HK-2 (cell line): Measurements from ENCODE around the gene SKP1.
"Not testable (repeated sequence)": the region's sequence is repeated elsewhere in the genome, so short reads cannot be mapped to it uniquely, and the experiment has no call there.

Experiments
- DNase-seq: peaks from one replicate; pipeline ENCODE4 v3.0.0-alpha.2; 2018; ENCODE audit not compliant: unreplicated experiment

The SKP1 gene

DNA sequence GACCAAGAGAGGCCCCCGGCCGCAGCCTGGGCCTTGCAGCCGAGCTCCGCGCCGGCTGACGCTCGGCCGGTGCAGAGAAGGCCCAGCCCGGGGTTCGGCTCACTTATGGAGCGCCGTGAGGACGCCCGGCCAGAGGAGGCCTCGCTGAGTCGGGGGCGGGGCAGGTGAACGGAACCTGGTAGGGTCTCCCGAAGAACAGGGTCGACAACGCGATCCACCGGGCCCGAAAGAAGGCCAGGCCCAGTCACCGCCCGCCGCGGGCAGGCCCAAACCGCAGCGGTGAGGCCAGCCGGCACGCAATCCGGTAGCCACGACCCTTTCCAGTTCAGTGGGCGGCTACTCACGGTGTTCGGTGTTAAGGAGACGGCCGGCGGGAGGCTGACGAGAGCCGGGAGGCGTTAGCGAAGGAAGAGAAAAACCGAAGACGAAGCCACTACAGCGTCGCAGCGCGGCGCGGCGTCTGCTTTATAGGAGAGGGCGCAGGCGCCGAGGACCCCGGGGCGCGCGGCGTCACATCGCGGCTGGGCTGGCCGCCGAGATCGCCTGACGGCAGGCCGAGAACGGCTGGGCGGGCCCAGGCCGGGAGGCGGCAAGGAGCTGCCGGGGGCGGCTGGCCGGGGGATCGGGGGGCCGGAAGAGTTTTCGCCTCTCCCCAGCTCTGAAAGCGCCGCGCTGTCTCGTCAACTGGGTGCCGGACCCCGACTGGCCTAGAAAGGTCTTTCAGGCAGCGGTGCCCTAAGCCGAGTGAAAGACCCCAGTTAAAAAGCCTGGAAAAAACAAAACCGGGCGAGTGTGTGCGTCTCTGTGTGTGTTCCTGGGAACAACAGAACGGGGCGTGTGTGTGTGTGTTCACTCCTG, at the start of gene SKP1:
Gene SKP1, minus strand, starts transcription at position 440 of the 858 bp plus-strand sequence. CDS start 2,928 bp downstream, outside the sequence.
- peak; percentile 79 for DNase-seq

DNA sequence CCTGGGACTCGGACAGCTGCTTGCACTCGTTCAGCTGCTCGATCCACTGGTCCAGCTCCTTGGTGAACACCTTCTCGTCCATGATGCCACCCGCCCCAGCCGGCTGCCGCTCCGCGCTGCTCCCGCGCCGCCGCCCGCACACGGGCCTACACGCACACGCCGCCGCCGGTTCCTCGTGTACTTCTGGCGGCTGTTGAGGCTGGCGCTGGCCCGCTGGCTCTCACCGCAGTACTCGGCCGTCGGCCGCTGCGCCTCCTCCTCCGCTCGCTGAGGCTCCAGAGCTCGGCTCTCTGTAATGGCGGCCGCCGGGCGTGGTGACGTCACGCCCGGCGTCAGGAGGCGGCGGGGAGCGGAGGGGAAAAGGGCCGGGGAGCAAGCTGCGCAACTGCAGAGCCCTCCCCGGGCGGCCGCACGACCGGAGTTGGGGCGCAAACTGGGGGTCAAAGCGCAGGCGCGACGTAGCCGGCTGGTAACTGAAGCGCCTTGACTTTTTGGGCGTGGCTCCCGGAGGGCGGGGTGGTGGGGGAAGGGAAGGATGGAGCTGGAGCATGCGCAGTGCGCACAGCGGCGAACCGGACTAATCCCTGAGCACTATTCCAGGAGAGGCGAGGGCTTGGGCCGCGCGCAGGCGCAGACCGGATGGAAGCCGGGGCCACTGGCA, 49.2 kb upstream of the SKP1 start, which contains the start of gene PPP2CA:
Gene PPP2CA, minus strand, starts transcription at position 294 of the 661 bp plus-strand sequence. Its CDS starts 212 bp downstream, at position 82.
- peak; percentile 99 for DNase-seq

DNA sequence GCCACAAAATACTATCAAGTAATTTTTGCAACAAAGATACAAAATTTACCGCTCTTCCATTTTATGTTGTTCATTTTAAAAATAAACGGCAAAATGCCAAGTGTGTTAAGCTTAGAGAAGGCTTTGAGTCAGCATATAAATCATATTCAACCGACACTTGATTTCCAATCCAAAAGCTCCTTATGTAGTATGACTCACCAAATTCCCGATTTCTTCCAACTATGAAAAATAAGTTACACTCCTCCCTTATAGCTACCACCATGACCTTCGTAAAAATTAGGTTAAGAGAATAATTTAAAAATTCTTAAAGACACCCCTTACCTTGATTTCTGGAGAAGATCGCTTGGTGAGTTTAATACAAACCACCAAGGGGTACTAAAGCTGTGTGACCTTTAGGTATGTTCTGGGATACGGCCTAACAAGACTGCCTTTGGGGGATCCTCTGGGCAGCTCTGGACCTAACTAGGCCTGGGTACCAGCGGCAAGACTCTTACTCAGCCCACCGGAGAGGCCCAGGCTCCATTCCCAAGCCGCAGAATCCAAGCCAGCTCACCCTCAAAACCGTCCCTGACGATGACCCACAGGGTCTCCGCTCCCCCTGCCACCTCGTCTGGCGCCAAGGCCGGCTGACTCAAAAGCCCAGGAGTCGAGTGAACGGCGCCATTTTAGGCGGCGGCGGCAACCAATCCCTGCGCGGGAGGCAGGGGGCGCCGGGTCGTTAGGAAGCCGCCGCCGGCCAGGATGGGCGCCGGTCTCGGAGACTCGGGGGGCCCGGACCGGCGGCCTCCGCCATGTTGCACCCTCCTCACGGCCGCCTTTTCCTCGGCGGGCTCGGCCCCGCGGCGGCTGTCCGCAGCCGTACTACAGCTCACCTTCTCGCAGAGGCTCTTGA, 48.4 kb upstream of the SKP1 start:
- peak; percentile 53 for DNase-seq

DNA sequence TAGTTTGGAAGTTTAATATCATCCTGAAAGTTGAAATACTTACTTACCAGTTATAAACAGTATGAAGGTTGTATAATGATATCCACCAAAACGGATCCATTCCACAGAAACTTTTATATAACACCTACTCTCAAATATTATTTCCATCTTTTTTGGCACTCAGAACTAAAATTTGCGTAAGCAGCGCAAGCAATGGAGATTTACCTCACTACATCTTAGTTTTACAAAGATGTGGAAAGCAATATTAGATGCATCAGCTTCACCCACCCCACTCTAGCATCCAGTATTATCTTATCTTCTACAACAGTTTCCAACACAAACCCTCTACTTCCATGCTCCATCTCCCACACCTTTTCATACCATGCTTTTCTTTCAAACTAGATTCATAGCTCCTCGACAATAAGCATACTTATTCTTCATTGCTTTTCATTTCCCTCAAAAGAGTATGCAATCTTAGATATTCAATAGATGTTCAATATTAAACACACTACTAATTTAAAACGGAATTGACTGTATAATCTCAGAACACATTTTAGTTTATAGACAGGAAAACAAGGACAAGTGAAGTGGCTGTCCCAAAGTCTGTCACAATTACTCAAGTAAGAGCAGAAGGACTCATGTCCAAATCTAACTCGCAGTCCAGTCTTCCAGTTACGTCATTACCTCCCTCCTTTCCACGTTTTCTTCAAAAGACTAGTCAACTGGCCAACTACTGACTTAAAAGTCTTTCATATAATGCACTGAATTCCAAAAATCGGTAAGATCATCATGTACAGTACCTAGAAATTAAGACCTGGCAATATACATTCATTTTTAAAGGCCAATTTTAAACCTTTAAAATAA, 46.9 kb upstream of the SKP1 start:
- no peak for DNase-seq

DNA sequence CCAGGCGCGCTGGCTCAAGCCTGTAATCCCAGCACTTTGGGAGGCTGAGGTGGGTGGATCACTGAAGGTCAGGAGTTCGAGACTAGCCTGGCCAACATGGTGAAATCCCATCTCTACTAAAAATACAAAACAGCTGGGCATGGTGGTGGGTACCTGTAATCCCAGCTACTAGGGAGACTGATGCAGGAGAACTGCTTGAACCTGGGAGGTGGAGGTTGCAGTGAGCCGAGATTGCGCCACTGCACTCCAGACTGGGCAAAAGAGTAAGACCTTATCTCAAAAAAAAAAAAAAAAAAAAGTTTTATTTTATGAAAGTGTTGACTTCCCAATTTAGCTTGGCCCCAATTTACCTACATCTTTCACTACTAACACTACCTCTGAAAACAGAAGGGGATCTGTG, 44.9 kb upstream of the SKP1 start:
- not testable (repeated sequence) for DNase-seq

DNA sequence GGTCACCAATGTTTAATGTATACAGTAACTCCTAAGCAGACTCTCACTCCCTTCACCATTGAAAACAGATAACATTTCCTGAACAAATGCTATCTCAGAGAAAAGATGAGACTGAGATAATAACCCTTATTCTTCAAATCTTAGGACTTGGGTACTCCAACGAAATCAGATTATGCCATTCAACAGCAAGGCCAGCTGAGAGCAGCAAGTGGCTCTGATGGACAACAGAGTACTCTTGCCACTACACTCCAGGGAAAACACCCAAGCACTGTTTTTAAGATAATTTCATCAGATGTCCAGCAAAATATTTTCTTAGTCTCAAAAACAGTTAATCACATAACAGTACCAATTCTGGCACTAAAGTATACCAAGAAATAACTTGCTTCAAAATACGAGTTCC, 39.0 kb upstream of the SKP1 start:
- no peak for DNase-seq

DNA sequence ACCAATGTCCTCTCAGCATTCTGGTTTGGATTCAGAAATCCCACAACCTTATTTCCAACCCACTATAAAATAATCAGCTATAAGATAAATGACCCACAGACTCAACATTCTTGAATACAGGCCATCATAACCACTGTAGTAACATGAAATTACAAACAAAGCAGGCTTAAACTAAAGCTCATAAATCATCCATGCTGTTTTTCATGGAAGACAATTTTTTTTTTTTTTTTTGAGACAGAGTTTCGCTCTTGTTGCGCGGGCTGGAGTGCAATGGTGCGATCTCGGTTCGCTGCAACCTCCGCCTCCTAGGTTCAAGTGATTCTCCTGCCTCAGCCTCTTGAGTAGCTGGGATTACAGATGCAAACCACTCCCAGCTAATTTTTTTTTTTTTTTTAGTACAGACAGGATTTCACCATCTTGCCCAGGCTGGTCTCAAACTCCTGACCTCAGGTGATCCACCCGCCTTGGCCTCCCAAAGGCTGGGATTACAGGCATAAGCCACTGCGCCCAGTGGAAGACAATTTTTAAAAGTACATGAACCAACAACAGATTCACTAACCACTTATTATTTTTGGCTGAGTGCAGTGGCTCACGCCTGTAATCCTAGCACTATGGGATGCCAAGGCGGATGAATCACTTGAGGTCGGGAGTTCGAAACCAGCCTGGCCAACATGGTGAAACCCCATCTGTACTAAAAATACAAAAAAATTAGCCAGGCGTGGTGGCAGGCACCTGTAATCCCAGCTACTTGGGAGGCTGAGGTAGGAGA, 34.7 kb upstream of the SKP1 start:
- not testable (repeated sequence) for DNase-seq

DNA sequence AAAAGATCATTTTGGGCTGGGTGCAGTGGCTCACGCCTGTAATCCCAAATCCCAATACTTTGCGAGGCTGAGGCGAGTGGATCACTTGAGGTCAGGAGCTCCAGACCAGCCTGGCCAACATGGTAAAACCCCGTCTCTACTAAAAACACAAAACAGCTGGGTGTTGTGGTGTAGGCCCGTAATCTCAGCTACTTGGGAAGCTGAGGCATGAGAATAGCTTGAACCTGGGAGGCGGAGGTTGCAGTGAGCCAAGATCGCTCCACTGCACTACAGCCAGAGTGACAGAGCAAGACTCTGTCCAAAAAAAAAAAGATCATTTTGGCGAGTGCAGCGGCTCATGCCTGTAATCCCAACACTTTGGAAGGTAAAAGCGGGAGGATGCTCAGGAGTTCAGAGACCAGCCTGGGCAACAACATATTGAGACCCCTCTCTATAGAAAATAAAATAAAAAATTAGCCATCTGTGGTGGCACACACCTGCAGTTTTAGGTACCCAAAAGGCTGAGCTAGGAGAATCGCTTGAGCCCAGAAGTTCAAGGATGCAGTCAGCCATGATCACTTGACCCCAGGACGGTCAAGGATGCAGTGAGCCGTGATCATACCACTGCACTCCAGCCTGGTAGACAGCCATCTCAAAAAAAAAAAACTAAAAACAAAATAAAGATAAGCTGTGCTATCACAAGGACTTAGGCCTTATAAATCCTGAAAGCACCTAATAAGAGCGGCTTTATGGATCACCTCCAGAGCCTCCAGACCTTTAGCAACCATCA, 32.9 kb upstream of the SKP1 start:
- DNase-seq, result no peak

DNA sequence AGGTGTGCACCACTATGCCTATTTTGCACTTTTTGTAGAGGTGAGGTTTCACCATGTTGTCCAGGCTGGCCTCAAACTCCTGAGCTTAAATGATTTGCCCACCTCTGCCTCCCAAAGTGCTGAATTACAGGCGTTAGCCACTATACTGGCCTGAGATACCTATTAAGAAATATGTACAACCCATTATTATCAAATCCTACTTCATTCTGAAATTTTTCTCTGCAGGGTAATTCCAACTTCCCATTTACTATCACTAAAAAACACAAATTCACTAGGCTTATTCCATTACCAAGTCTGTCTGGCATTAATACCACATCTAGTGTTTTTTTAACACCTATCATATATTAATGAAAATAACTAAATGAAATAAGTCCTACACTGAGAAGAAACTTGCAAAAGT, 30.9 kb upstream of the SKP1 start:
- DNase-seq, result no peak

DNA sequence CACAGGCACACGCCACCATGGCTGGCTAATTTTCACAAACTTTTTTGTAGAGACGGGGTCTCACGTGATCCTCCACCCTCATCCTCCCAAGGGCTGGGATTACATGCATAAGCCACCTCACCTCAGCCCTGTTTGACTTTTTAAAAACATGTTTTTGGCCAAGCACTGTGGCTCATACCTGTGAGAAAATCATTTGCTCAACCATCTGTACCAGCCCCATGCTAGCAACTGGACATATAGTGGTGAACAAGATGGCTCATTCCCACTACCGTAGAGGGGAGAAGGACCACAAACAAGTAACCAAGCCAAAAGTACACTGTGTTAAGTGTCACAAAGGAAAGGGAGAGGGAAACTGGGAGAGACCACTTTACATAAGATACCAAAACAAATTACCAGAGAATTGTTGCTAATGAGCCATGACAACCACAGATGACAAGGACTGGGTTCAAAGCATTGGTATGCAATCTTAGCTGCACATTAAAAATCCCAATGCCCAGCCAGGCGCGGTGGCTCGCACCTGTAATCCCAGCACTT, 29.9 kb upstream of the SKP1 start:
- no peak for DNase-seq

DNA sequence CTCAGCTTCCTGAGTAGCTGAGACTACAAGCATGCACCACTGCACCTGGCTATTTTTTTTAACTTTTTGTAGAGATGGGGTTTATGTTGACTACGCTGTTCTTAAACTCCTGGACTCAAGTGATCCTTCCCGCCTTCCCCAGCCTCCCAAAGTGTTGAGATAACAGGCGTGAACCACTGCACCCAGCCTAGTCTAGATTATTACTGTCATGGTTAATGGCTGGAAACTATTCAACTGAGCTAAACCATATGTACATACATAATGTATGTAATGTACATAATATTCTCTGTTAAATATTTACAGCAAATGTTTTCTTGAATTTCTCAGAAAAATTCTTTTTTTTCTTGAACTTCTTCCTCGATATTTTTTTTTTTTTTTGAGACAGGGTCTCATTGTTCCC, 27.8 kb upstream of the SKP1 start:
- no peak for DNase-seq

DNA sequence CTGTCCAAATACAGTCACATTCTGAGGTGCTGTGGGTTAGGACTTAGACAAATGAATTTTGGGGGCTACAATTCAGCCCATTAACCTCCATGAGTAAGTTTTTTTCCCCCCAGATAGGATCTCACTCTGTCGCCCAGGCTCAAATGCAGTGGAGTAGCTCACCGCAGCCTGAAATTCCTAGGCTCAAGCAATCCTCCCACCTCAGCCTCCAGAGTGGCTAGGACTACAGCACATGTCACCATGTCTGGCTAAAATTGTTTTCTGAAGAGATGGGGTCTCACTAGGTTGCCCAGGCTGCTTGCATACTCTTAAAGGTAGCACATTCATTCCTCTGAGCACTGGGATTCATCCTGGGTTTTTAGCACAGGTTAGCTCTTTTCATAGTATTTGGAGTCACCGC, 26.9 kb upstream of the SKP1 start:
- DNase-seq, result no peak

DNA sequence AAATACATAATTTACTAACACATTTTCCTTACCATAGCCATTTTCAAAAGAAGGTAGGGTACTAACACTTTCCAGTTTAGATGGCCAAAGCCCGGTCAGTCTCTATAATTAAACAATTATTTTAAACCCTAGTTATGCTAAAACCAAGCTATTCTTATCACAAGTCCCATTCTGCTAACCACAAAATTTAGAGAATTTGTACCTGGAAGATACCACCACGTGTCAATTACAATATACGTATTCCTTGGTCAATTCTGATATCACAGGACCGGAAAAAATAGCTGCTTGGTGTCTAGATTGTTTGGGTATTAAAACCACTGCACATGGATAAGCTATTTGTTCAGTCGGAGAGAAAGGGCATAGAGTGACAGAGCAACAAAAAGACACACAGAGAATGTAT, 18.9 kb upstream of the SKP1 start:
- no peak for DNase-seq

DNA sequence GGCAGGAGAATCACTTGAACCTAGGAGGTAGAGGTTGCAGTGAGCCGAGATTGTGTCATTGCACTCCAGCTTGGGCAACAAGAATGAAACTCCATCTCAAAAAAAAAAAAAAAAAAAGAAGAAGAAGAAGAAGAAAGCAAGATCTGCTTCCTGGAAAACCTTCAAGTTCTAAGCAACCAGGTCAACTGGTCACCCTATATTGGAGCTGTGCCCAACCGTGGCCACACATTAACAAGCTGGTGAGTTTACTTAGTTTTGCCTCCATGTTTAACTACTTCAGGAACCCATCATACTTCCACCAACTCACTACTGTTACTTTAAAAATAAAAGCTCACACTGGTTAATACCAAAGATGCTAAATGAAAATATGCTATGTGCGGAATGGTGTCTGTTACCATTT, 12.3 kb upstream of the SKP1 start:
- DNase-seq, result no peak

DNA sequence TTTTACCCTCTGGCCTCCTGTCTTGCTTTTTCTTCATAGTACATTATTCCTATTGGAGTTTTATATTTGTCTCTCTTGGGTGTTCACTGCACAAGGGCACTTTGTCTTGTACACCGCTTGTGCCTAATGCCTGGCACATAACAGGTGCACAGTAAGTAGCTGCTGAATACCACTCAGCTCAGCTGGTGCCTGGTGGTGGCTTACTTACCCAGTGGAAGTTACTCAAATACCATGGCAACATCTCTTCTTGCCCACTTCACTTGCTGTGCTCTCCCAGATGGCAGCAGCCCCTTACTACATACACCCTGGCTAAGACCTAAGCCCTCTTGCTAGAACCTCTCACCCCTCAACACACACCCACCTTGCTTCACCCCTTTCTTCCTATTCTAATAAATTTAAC, 11.3 kb upstream of the SKP1 start:
- no peak for DNase-seq

DNA sequence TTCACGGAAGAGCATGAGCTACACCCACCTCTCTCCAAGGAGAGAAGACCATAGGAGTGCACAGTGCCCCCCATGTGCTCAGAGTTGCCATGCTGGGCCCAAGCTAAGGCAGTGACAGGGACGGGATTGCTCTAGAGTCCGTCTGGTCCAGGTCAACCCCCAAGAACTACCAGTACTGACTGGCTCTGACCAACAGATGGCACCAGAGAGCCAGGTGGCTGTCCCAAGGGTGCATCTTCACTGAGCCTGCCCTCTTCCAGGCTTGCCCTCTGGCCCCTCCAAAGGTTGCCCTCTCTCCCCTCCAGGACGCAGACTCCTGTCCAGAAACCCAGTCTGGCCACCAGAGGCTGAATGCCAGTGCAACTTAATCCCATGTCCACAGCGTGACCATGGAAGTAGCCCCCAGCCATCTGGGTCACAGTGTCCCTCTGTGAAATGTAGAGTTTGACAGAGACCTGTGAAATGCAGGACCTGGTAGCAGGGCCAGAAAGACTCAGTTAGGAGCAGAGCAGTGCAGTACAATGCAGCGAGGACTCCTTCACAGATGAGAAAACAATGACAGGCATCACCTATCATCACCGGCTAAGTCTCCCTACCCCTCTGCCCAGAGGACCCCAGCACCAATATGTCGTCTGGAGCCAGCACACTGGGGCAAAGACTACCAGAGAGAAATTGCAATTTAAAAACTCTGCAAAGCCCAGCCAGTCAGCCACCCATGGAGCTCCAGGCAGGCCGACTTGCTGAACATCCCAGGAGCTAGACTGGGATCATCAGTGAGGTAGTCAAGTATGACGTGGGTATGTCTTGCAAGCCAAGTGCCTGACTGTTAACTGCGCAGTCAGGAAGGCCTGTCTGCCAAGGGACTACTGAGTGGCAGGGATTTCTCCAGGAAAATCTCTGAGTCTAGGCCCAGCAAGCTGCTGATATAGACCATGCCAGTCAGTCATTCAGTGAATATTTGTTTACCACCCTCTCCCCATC, 7.7 kb upstream of the SKP1 start:
- peak; percentile 55 for DNase-seq

DNA sequence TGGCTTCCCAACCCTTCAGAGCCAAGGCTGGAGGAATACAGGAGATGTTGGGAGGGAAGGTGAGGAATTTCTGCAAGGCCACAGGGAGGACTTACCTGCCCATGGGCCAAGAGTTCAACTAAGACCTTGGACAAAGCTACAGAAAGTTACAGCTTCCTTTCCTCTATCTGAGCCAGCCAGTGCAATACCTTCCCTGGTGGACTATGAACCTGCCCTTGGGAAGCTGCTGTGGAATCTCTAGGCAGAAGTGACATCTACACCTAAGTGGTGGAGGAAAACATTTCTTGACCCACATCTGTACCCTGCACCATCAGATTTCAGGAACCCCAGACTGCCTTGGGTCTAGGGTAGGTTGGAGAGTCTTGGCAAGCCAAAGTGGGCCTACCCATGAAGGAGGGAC, 6.7 kb upstream of the SKP1 start:
- no peak for DNase-seq

DNA sequence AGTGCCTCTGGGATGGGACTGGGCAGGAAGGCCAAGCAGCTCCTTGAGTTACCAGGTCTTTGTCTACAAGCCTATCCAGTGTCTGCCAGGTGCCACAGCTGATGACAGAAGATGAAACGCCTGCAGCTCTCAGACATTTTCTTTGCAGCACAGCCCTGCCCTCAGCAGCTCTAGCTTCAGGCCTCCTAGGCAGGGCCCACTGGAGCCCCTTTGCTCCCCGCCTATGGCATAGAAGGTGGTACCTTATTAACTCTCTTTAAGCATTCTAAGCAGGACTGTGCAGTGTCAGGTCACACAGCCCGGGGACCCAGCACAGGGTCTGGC, 1.3 kb upstream of the SKP1 start:
- DNase-seq, result no peak
